Stimulated activated CD8-positive, alpha-beta memory T cell treated with anti-CD3 and anti-CD28 coated beads, Interleukin-2, amount 100 ng/mL, for 48 hours (primary cell): ENCODE measurements around the gene ACSL4.

Experiments used
- DNase-seq, 2 donors: peaks; one replicate each; pipeline ENCODE4 v3.0.0-alpha.2; 2020; ENCODE audit warnings: low read depth in 2 of 2

The ACSL4 gene

GRCh38 chrX:109614951-109615350 is 118.1 kb downstream of the ACSL4 start:
- no peak for DNase-seq

- no peak for DNase-seq
Measured at GRCh38 chrX:109601486-109601885, 131.6 kb downstream of the ACSL4 start.

DNA sequence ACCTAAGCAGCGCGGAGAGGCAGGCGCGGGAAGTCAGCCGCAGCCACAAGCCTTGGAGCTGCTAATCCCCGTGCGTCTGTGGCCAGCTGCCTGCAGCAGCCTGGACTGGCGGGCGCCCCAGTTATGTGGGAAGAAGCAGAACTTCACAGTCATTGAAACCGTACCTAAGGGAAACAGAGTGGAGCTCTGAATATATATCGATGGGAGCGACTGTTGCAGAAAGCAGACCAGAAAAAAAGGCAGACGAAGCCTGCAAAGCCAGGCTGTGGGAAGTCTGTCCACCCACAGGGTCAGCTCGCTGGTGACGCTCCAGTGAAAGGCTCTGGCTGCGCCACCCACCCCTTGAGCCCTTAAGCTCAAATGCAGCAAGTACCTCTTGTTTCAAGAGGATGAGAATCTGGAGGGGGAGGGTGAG is 132.8 kb downstream of the ACSL4 start:
- no peak for DNase-seq

- DNase-seq = no peak
Measured at GRCh38 chrX:109596015-109596414, 137.0 kb downstream of the ACSL4 start.
